GM12878 (cell line): ENCODE measurements around the gene TCERG1. TPM values are rescaled to one million over a fixed set of nuclear protein-coding genes. Genes with fewer than 3 reads are reported as not detected.

Experiments used
- CBFB ChIP-seq: IDR thresholded peaks from 2 replicates; pipeline ENCODE4 v1.6.1; 2016; ENCODE audit warnings: antibody characterized with exemption, low read depth
- CBX5 ChIP-seq: sonication (generic); IDR thresholded peaks from 2 replicates; pipeline ENCODE4 v1.6.1; 2016; ENCODE audit warnings: low read depth, moderate library complexity, mild to moderate bottlenecking, inconsistent platforms
- CHD2 ChIP-seq: IDR thresholded peaks from 2 replicates; pipeline ENCODE4 v1.6.1; 2011; ENCODE audit warnings: low read depth, low read length, improper control_type of control experiment, borderline replicate concordance
- EED ChIP-seq: sonication (generic); IDR thresholded peaks from 2 replicates; pipeline ENCODE4 v1.6.1; 2016; ENCODE audit warnings: antibody characterized with exemption, low read depth
- FOS ChIP-seq: IDR thresholded peaks from 3 replicates; pipeline ENCODE4 v1.6.1; 2011; ENCODE audit warnings: borderline replicate concordance; ENCODE audit not compliant: insufficient read length; ENCODE audit errors: extremely low read depth
- IKZF2 ChIP-seq, 2 experiments: fragments of 450-650 bp; IDR thresholded peaks; 2 replicates each; pipeline ENCODE4 v1.6.1; 2017; ENCODE audit warnings: mild to moderate bottlenecking in 2 of 2, moderate library complexity in 2 of 2
- IRF4 ChIP-seq: IDR thresholded peaks from 2 replicates; pipeline ENCODE4 v1.6.1; 2011; ENCODE audit warnings: low read depth, low read length
- JUND ChIP-seq: IDR thresholded peaks from 2 replicates; pipeline ENCODE4 v1.6.1; 2012; ENCODE audit warnings: low read depth, mild to moderate bottlenecking, low read length, improper control_type of control experiment, moderate library complexity
- KLF5 ChIP-seq: fragments of 450-650 bp; IDR thresholded peaks from 2 replicates; pipeline ENCODE4 v1.6.1; 2014; ENCODE audit warnings: mild to moderate bottlenecking; ENCODE audit not compliant: partially characterized antibody
- MEF2A ChIP-seq: IDR thresholded peaks from 2 replicates; pipeline ENCODE4 v1.6.1; 2011; ENCODE audit warnings: low read depth, mild to moderate bottlenecking, low read length, moderate library complexity; ENCODE audit not compliant: insufficient read depth
- NR2F1 ChIP-seq: fragments of 450-650 bp; conservative IDR thresholded peaks from 2 replicates; pipeline ENCODE4 v1.6.1; 2017; ENCODE audit warnings: mild to moderate bottlenecking
- PKNOX1 ChIP-seq: fragments of 450-650 bp; IDR thresholded peaks from 2 replicates; pipeline ENCODE4 v1.6.1; 2016; ENCODE audit warnings: mild to moderate bottlenecking
- RUNX3 ChIP-seq: IDR thresholded peaks from 2 replicates; pipeline ENCODE4 v1.6.1; 2012; ENCODE audit warnings: low read length, inconsistent platforms
- SMARCA5 ChIP-seq: fragments of 450-650 bp; IDR thresholded peaks from 2 replicates; pipeline ENCODE4 v1.6.1; 2017; ENCODE audit warnings: mild to moderate bottlenecking
- SPI1 ChIP-seq: IDR thresholded peaks from 2 replicates; pipeline ENCODE4 v1.6.1; 2011; ENCODE audit warnings: low read depth, mild to moderate bottlenecking, low read length, moderate library complexity, borderline replicate concordance; ENCODE audit not compliant: insufficient read depth
- WRNIP1 ChIP-seq: IDR thresholded peaks from 2 replicates; pipeline ENCODE4 v1.6.1; 2011; ENCODE audit warnings: low read depth, low read length, improper control_type of control experiment, borderline replicate concordance
- ZBED1 ChIP-seq: IDR thresholded peaks from 2 replicates; pipeline ENCODE4 v1.6.1; 2016; ENCODE audit warnings: borderline replicate concordance
- polyA plus RNA-seq, 11 experiments: library from polyadenylated mRNA; depleted of rRNA in 4 of 11; unstranded in 6 of 11; stranded (reverse) in 5 of 11; fragments of >200 nt; fragmentation: Nextera tagmentation in 4 of 11; fragmentation: Illumina TruSeq in 1 of 11; extraction: Ambion mirVana in 4 of 11; extraction: Trizol in 1 of 11; gene quantifications; 1 replicate in 1 of 11; 2 replicates in 10 of 11; pipeline versions ENCODE4 v1.2.1 to v1.2.3, GENCODE V29; 2011 to 2016; ENCODE audit warnings: inconsistent platforms in 2 of 11, missing spikeins in 2 of 11, low read depth in 1 of 11
- total RNA-seq, 4 experiments: library from RNA; depleted of rRNA in 3 of 4; stranded (reverse); fragments of >200 nt in 3 of 4; fragmentation: Illumina TruSeq in 1 of 4; extraction: Trizol in 1 of 4; gene quantifications; 2 replicates each; pipeline versions ENCODE4 v1.2.1 to v1.2.3, GENCODE V29; 2013 to 2021
- TF ChIP-seq, protein P1 (sequence below): fragments of 450-650 bp; conservative IDR thresholded peaks from 2 replicates; pipeline ENCODE4 v1.6.1; 2017; ENCODE audit warnings: mild to moderate bottlenecking, moderate library complexity
- TF ChIP-seq, protein P2 (sequence below): fragments of 450-650 bp; IDR thresholded peaks from 2 replicates; pipeline ENCODE4 v1.6.1; 2017; ENCODE audit warnings: mild to moderate bottlenecking, low read depth, inconsistent platforms; ENCODE audit not compliant: poor library complexity, severe bottlenecking
- TF ChIP-seq, protein P3 (sequence below): fragments of 450-650 bp; IDR thresholded peaks from 2 replicates; pipeline ENCODE4 v1.6.1; 2016; ENCODE audit warnings: mild to moderate bottlenecking

TCERG1 gene
- total and polyA plus RNA-seq, 10 of the 15 experiments (the other 5 are each of a cell fraction or from before 2014, with no cell fraction given), result 51.5 to 131 (median 91.6) TPM

DNA sequence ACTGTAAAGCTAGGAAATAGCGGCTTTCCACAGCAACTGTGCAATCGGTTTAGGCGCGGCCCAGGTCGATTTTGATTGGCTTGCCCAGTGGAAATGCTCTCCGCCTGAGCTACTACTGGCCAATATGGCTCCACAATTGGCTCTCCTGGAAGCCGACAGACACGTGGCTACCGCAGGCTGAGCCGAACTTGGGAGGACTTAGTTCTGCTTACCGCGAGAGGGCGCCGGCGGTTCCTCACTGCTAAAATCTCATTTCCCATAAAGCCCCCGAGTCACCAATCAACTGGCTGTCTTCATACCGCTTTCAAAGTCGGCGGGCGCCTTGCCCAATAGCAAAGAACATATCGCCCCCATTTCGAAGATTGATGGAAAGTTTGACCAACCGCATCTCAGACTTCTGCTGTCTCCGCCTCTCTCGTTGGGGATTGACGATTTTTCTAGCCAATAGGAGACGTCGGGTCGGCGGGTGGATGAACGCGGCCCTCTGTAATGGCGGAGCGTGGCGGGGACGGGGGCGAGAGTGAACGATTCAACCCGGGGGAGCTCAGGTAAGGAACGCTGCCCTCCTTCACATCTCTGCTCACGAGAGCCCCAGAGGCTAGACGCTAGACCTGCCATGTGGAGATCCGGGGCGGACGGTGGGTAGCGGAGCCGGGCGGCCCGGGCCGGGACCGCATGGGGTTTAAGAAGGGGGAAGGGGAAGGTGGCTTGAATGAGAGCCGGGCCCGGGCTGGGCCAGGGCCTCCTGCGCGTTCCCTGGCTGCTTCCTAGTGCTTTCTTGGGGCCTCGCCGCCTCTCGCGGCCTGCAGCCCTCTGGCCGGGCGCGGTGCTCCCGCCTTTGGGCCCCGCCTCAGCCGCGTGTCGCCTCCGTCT lies at the start of gene TCERG1 (continued):
- TF ChIP-seq, protein P1, sequence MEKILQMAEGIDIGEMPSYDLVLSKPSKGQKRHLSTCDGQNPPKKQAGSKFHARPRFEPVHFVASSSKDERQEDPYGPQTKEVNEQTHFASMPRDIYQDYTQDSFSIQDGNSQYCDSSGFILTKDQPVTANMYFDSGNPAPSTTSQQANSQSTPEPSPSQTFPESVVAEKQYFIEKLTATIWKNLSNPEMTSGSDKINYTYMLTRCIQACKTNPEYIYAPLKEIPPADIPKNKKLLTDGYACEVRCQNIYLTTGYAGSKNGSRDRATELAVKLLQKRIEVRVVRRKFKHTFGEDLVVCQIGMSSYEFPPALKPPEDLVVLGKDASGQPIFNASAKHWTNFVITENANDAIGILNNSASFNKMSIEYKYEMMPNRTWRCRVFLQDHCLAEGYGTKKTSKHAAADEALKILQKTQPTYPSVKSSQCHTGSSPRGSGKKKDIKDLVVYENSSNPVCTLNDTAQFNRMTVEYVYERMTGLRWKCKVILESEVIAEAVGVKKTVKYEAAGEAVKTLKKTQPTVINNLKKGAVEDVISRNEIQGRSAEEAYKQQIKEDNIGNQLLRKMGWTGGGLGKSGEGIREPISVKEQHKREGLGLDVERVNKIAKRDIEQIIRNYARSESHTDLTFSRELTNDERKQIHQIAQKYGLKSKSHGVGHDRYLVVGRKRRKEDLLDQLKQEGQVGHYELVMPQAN, result peak; percentile 73
- TF ChIP-seq SMARCA5 (0 out of 2 replicates have a peak, but pooled peaks have one; percentile 7), IKZF2 (IDR thresholded peaks at IDR 0.05) (peak in 1 of 2 experiments; percentile 13; a peak in 1 of 4 replicates), ZBED1 (no peak), SPI1 (peak; percentile 54; the same call in 1 of the 2 replicates), CBX5 (peak; percentile 85; the same call in 1 of the 2 replicates), FOS (peak; percentile 93), RUNX3 (peak; percentile 76), MEF2A (no peak), NR2F1 (no peak), JUND (0 out of 2 replicates have a peak, but pooled peaks have one; percentile 5), KLF5 (peak; percentile 93), IRF4 (no peak; the same call in none of the 2 replicates), WRNIP1 (0 out of 2 replicates have a peak, but pooled peaks have one; percentile 52), CBFB (peak; percentile 65), PKNOX1 (peak; percentile 100), EED (no peak; the same call in 1 of the 2 replicates), CHD2 (peak; percentile 97)
- TF ChIP-seq, protein P2, sequence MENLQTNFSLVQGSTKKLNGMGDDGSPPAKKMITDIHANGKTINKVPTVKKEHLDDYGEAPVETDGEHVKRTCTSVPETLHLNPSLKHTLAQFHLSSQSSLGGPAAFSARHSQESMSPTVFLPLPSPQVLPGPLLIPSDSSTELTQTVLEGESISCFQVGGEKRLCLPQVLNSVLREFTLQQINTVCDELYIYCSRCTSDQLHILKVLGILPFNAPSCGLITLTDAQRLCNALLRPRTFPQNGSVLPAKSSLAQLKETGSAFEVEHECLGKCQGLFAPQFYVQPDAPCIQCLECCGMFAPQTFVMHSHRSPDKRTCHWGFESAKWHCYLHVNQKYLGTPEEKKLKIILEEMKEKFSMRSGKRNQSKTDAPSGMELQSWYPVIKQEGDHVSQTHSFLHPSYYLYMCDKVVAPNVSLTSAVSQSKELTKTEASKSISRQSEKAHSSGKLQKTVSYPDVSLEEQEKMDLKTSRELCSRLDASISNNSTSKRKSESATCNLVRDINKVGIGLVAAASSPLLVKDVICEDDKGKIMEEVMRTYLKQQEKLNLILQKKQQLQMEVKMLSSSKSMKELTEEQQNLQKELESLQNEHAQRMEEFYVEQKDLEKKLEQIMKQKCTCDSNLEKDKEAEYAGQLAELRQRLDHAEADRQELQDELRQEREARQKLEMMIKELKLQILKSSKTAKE, result peak; percentile 98
- TF ChIP-seq, protein P3, sequence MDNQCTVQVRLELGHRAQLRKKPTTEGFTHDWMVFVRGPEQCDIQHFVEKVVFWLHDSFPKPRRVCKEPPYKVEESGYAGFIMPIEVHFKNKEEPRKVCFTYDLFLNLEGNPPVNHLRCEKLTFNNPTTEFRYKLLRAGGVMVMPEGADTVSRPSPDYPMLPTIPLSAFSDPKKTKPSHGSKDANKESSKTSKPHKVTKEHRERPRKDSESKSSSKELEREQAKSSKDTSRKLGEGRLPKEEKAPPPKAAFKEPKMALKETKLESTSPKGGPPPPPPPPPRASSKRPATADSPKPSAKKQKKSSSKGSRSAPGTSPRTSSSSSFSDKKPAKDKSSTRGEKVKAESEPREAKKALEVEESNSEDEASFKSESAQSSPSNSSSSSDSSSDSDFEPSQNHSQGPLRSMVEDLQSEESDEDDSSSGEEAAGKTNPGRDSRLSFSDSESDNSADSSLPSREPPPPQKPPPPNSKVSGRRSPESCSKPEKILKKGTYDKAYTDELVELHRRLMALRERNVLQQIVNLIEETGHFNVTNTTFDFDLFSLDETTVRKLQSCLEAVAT, result peak; percentile 27; the same call in 1 of the 2 replicates
